ENCODE results near the gene COL11A1. TPM values are rescaled to one million over a fixed set of nuclear protein-coding genes. Genes with fewer than 3 reads are reported as not detected.

The COL11A1 gene
- total RNA-seq, 4 donors from 2014 or later, result not detected

- intact Hi-C loops (cut with DNase I), result no loop called here
- DNase-seq, result no peak
Observed at GRCh38 chr1:103107741-103108375, 464 bp downstream of the COL11A1 start.

GRCh38 chr1:103106426-103107341, 1.6 kb downstream of the COL11A1 start:
- Histone ChIP-seq H3K27ac (no peak overlapping the region), H3K4me1 (peaks cover 13 to 25% (median 15%) of the 10 kb centered on the region in 3 donors), H3K9me3 (no peaks in the 10 kb centered on the region), H3K4me3 (peak overlapping the region in 3 of 4 donors; percentile 22 to 58 (median 34)), H3K27me3 (peaks cover 0 to 25% (median 5%) of the 10 kb centered on the region in 4 donors), H3K36me3 (no peaks in the 10 kb centered on the region)
- 3 to 4% methylated on average over 12 to 17 of the region's 23 CpGs for WGBS, 2 donors
- peak in 4 of 6 experiments; percentile 13 to 44 (median 27) for TF ChIP-seq CTCF (IDR thresholded peaks at IDR 0.05)
- TF ChIP-seq POLR2A (IDR thresholded peaks at IDR 0.05), result no peak
- no peak for DNase-seq
- intact Hi-C loops (cut with DNase I), result no loop called here

More at GRCh38 chr1:103107741-103108375, 464 bp downstream of the COL11A1 start:
- no peak overlapping the region for H3K27ac ChIP-seq
- TF ChIP-seq POLR2A (IDR thresholded peaks at IDR 0.05) (no peak), CTCF (IDR thresholded peaks at IDR 0.05) (no peak)
- peak overlapping the region in 3 of 4 donors; percentile 31 to 54 (median 38) for H3K4me3 ChIP-seq
- H3K9me3 ChIP-seq, result no peaks in the 10 kb centered on the region
- 3% methylated on average over 14 to 19 of the region's 19 CpGs for WGBS, 2 donors
- H3K4me1 ChIP-seq, result peaks cover 13 to 25% (median 15%) of the 10 kb centered on the region in 3 donors
- peaks cover 0 to 25% (median 5%) of the 10 kb centered on the region in 4 donors for H3K27me3 ChIP-seq
- H3K36me3 ChIP-seq, result no peaks in the 10 kb centered on the region

- H3K4me3 ChIP-seq, result no peak overlapping the region
- H3K27me3 ChIP-seq, result peaks cover 0 to 3% (median 0%) of the 10 kb centered on the region in 4 donors
- intact Hi-C loops (cut with DNase I), result no loop called here
- TF ChIP-seq CTCF (IDR thresholded peaks at IDR 0.05) (no peak), POLR2A (IDR thresholded peaks at IDR 0.05) (no peak)
- no peaks in the 10 kb centered on the region for H3K36me3 ChIP-seq
- H3K27ac ChIP-seq, result no peak overlapping the region
- H3K9me3 ChIP-seq, result no peaks in the 10 kb centered on the region
- DNase-seq, result no peak
- WGBS, 2 donors, result 33 to 80% methylated on average over 1 of the region's 1 CpG
- peaks cover 0 to under 1% (median under 1%) of the 10 kb centered on the region in 3 donors for H3K4me1 ChIP-seq
Observed at GRCh38 chr1:103101399-103101798, 6.9 kb downstream of the COL11A1 start.

- no peak for TF ChIP-seq CTCF (IDR thresholded peaks at IDR 0.05)
- TF ChIP-seq POLR2A (IDR thresholded peaks at IDR 0.05), result no peak
- no peak for DNase-seq
- Histone ChIP-seq H3K27ac (no peak overlapping the region), H3K9me3 (no peaks in the 10 kb centered on the region), H3K27me3 (no peaks in the 10 kb centered on the region), H3K36me3 (no peaks in the 10 kb centered on the region), H3K4me1 (no peaks in the 10 kb centered on the region), H3K4me3 (no peak overlapping the region)
- intact Hi-C loops (cut with DNase I), result no loop called here
- WGBS, 2 donors, result 62% methylated on average over 2 of the region's 2 CpGs
Observed at GRCh38 chr1:103089221-103089620, 19.1 kb downstream of the COL11A1 start.

- intact Hi-C loops (cut with DNase I), result no loop called here
- H3K27me3 ChIP-seq, result no peaks in the 10 kb centered on the region
- H3K9me3 ChIP-seq, result no peaks in the 10 kb centered on the region
- H3K27ac ChIP-seq, result no peak overlapping the region
- no peaks in the 10 kb centered on the region for H3K36me3 ChIP-seq
- DNase-seq, result no peak
- no peak overlapping the region for H3K4me3 ChIP-seq
- no peaks in the 10 kb centered on the region for H3K4me1 ChIP-seq
- 38 to 61% methylated on average over 1 of the region's 1 CpG for WGBS, 2 donors
- TF ChIP-seq POLR2A (IDR thresholded peaks at IDR 0.05) (no peak), CTCF (IDR thresholded peaks at IDR 0.05) (no peak)
Observed at GRCh38 chr1:103087256-103087655, 21.1 kb downstream of the COL11A1 start.

Measured in esophagus squamous epithelium (tissue), 5 donors.